GM10847 (cell line): ENCODE results near the gene RIOK1.

Experiments
- POLR2A ChIP-seq: IDR thresholded peaks from 2 replicates; pipeline ENCODE4 v1.6.1; 2011; ENCODE audit not compliant: insufficient read length; ENCODE audit errors: extremely low read depth

RIOK1 gene

GRCh38 chr6:7389451-7390225 is at the start of gene RIOK1, which contains the start of gene CAGE1:
Gene RIOK1 (plus strand): TSS chr6:7389808. CDS start chr6:7390003, 195 bp downstream.
Gene CAGE1 (minus strand): TSS chr6:7389742. CDS start chr6:7387173, 2,569 bp downstream.
- TF ChIP-seq POLR2A = peak; percentile 95

GRCh38 chr6:7341271-7341670 is 48.3 kb upstream of the RIOK1 start:
- TF ChIP-seq POLR2A = no peak

GRCh38 chr6:7341989-7342742 is 47.4 kb upstream of the RIOK1 start:
- TF ChIP-seq POLR2A = no peak

GRCh38 chr6:7343546-7344475 is 45.8 kb upstream of the RIOK1 start:
- TF ChIP-seq POLR2A = no peak

GRCh38 chr6:7367408-7367807 is 22.2 kb upstream of the RIOK1 start:
- TF ChIP-seq POLR2A = no peak

GRCh38 chr6:7373739-7374138 is 15.9 kb upstream of the RIOK1 start:
- TF ChIP-seq POLR2A = no peak

- TF ChIP-seq POLR2A = no peak
These were observed 11.6 kb upstream of the RIOK1 start for GRCh38 chr6:7377961-7378360.

GRCh38 chr6:7378740-7379139 is 10.9 kb upstream of the RIOK1 start:
- no peak for TF ChIP-seq POLR2A

- TF ChIP-seq POLR2A = no peak
These were observed 8.5 kb upstream of the RIOK1 start for GRCh38 chr6:7381092-7381491.

GRCh38 chr6:7389162-7389450 is 502 bp upstream of the RIOK1 start:
- TF ChIP-seq POLR2A = no peak

GRCh38 chr6:7390226-7390878 is 744 bp downstream of the RIOK1 start:
- no peak for TF ChIP-seq POLR2A

- TF ChIP-seq POLR2A = no peak
These were observed 1.5 kb downstream of the RIOK1 start for GRCh38 chr6:7391151-7391550.

GRCh38 chr6:7392402-7392801 is 2.8 kb downstream of the RIOK1 start:
- no peak for TF ChIP-seq POLR2A

- TF ChIP-seq POLR2A = no peak
These were observed 11.5 kb downstream of the RIOK1 start for GRCh38 chr6:7401075-7401474.

- TF ChIP-seq POLR2A = no peak
These were observed 13.1 kb downstream of the RIOK1 start for GRCh38 chr6:7402716-7403115.
